Right atrium auricular region (tissue), 2 donors: ENCODE data around the gene BRAT1. TPM values are rescaled to one million over a fixed set of nuclear protein-coding genes. Genes with fewer than 3 reads are reported as not detected.

Source experiments
- DNase-seq: peaks from one replicate; pipeline ENCODE4 v3.0.0-alpha.2; 2019; ENCODE audit warnings: low spot score
- H3K27ac ChIP-seq, 2 donors: fragments of 200-600 bp; sonication (generic); 1 replicate in 1 of 2; 2 replicates in 1 of 2; pipeline ENCODE4 v1.5.1; 2016 to 2019
- H3K27me3 ChIP-seq, 2 donors: fragments of 200-600 bp; sonication (generic); one replicate each; pipeline versions ENCODE4 v1.5.1 to v1.6.0; 2017 to 2019
- H3K36me3 ChIP-seq: fragments of 200-600 bp; sonication (generic); one replicate; pipeline ENCODE4 v1.5.1; 2016
- H3K4me1 ChIP-seq, 2 donors: fragments of 200-600 bp; sonication (generic); one replicate each; pipeline versions ENCODE4 v1.5.1 to v1.6.0; 2017 to 2019
- H3K4me3 ChIP-seq, 2 donors: fragments of 200-600 bp; sonication (generic); 1 replicate in 1 of 2; 2 replicates in 1 of 2; pipeline ENCODE4 v1.5.1; 2017 to 2019; ENCODE audit warnings: mild to moderate bottlenecking in 1 of 2, moderate library complexity in 1 of 2
- H3K9me3 ChIP-seq, 2 donors: fragments of 200-600 bp; sonication (generic); one replicate each; pipeline ENCODE4 v1.5.1; 2019
- total RNA-seq, 2 donors: library from RNA; depleted of rRNA; stranded (reverse); fragments of >200 nt; gene quantifications; one replicate each; pipeline ENCODE4 v1.1.0, GENCODE V29; 2016
- TF ChIP-seq, protein P1 (sequence below), 2 donors: fragments of 200-600 bp; sonication (generic); IDR thresholded peaks; one replicate each; pipeline ENCODE4 v1.5.1; 2019; ENCODE audit warnings: antibody characterized with exemption in 2 of 2

Gene BRAT1
- total RNA-seq, 2 donors from 2014 or later, result 20.9 to 24.6 TPM

DNA sequence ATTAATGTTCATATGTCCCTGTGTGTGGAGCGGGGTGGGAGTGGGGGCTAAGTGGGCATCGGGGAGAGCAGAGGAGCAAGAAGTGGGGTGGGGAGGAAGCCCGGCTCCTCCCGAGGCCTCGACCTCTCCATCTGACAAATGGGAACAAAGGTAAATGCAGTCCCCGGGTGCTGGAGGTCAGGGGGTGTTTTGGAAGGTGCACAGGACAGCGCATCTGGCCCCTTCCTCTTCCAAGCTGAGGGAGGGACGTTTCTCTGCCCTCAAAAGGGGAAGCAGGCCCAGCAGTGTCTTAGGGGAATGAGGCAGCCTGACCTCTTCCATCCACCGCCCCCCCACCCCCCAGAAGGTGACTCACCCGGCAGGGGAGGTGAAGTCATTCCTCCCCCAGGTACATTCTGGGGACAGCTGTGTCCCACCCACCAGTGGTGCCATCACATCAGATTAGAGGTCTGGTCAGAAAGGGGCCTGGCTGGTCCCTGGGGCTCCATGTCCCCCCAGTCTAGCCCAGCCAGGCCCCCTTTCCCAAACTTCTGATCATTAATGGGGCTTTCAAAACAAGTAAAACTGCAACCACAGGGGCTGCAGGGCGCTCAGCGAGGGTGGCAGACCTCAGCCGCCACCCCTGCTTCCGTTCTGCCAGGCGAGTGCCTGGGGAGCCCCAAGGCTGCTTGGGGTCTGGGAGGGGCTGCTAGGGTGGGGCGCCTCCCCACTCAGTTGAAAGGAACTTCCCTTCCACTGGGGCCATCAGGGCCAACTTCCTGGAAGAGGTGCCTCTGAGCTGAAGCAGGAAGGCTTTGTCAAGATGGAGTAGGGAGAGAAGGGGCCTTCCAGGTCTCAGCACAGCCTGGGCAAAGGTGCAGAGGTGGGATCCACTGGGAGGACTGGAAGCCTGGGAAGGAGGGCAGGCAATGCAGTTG, 25.0 kb downstream of the BRAT1 start:
- H3K27me3 ChIP-seq, result no peaks in the 10 kb centered on the region
- peaks cover 0 to 57% of the 10 kb centered on the region in 2 donors for H3K4me1 ChIP-seq
- no peak for DNase-seq
- no peak overlapping the region for H3K4me3 ChIP-seq
- peak overlapping the region; percentile 62 to 66 for H3K27ac ChIP-seq
- no peaks in the 10 kb centered on the region for H3K9me3 ChIP-seq
- TF ChIP-seq, protein P1, sequence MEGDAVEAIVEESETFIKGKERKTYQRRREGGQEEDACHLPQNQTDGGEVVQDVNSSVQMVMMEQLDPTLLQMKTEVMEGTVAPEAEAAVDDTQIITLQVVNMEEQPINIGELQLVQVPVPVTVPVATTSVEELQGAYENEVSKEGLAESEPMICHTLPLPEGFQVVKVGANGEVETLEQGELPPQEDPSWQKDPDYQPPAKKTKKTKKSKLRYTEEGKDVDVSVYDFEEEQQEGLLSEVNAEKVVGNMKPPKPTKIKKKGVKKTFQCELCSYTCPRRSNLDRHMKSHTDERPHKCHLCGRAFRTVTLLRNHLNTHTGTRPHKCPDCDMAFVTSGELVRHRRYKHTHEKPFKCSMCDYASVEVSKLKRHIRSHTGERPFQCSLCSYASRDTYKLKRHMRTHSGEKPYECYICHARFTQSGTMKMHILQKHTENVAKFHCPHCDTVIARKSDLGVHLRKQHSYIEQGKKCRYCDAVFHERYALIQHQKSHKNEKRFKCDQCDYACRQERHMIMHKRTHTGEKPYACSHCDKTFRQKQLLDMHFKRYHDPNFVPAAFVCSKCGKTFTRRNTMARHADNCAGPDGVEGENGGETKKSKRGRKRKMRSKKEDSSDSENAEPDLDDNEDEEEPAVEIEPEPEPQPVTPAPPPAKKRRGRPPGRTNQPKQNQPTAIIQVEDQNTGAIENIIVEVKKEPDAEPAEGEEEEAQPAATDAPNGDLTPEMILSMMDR (IDR thresholded peaks at IDR 0.05), result no peak
- peaks cover 12% of the 10 kb centered on the region for H3K36me3 ChIP-seq

DNA sequence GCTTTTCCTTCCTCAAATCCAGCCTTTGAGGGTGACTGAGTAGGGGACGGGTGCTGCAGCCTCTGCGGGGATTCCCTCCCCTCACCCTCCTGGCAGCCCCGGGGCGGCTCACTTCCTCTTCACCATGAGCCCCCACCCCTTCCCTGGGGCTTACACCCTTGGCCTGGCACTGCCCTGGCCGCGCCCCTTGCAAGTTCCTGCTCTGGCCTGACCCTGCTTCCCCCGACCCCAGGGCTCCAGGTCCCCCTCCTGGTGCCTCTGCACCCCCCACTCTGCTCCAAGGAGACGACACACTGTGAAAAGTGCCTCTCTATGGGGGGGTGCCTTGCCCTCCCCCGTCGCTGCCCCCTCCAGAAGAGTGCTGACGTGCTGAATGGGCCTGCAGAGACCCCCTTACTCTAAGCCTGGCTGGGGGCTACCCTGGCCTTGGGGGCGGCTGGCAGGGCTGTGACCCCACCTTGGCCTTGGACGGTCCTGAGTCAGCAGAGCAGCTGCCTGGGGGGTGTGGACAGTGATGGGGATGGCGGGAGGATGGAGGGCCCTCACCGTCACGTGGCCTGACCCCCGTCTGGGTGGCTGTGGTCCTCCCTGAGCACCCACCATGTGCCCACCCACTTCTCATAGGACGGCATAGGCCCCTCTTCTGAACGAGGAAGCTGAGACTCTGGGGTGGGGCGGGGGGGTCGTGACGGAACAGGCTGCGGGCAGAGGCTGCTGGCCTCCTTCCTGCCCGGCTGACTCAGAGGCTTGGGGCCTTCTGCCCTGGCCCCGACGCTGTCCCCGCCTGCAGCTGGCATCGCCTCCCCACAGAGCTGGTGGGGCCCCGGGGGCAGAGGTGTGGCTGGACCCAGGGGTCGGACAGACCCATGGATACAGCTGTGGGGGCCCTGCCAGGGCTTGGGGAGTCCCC, 25.9 kb downstream of the BRAT1 start:
- TF ChIP-seq, protein P1 (IDR thresholded peaks at IDR 0.05), result no peak
- Histone ChIP-seq H3K4me1 (peaks cover 0 to 66% of the 10 kb centered on the region in 2 donors), H3K27ac (peak overlapping the region; percentile 63 to 66), H3K27me3 (no peaks in the 10 kb centered on the region), H3K4me3 (no peak overlapping the region), H3K9me3 (no peaks in the 10 kb centered on the region), H3K36me3 (peaks cover 12% of the 10 kb centered on the region)
- DNase-seq, result no peak

DNA sequence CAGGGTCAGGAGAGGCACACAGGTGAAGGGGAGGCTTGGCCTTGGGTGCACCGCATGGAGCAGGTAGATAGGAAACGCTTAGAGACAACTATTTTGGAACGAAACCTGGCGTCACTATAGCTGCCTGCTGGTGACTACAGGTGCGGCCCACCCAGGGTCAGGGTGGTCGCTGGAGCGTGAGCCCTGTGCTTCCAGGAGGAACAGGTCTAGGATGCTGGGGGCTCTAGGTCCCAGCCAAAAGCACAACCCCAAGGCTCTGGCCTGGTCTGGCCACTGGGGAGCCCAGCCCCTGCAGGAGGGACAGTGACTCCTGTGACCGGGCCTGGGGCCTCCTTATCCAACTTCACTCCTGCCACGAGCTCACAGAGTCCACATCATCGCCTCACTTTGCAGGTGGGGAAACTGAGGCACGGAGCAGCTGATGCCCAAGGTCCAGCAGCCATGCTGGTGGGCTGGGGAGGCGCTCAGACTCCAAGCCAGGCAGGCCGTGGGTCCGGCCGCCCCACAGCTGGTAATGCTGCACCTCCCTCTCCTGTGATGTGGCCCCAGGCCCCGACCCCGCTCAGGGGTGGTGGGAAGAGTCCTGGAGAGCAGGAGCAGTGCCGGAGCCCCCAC, 26.7 kb downstream of the BRAT1 start:
- peaks cover 0 to 75% of the 10 kb centered on the region in 2 donors for H3K4me1 ChIP-seq
- TF ChIP-seq, protein P1 (IDR thresholded peaks at IDR 0.05), result no peak
- peak overlapping the region in 1 of 2 donors; percentile 10 for H3K27ac ChIP-seq
- no peaks in the 10 kb centered on the region for H3K27me3 ChIP-seq
- peaks cover 12% of the 10 kb centered on the region for H3K36me3 ChIP-seq
- no peak overlapping the region for H3K4me3 ChIP-seq
- DNase-seq, result no peak
- H3K9me3 ChIP-seq, result no peaks in the 10 kb centered on the region

DNA sequence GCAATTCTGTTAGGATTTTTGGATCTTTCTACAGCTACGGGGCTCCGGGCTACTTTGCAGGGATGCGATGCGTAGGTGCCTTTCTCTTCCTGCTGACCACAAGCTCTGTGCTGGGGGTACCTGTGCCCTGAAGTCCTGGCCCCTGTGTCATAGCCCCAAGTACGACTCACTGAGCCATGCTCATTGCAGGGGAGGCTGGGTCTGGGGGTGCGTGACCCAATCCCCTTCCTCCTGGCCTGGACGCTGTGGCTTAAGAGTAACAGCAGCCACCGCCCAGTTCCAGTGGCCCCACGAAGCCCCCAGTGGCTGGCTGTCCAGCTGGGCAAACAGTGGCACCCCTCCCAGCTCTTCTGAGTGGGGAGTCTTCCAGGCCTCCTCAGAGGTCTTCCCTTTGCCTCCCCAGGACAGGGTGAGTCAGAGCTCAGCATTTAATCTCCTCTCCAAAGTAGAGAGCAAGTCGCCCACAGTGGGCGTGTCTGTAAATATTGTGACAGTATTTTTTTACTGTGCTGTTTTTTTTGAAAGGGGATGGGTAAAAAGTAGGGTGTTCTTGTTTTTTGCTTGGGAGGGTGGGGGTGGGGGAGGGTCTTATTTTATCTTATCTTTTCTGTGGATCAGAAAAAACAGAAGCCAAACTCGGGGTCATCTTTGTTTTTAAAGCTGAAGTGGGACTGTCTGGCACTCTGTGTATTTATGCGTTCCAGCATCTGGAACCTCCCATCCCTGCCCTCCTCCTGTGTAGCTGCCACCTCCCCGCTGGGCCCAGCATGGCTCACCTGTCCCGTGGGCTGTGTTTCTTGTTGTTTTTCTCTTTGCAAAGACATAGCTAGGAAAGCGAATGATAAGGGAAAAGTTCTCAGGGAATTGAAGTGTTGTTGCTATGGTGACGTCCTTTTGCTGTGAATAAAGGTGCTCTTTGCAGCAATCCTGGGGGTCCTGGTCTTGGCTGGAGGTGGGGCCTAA, 27.5 kb downstream of the BRAT1 start:
- TF ChIP-seq, protein P1 (IDR thresholded peaks at IDR 0.05), result no peak
- peaks cover 12% of the 10 kb centered on the region for H3K36me3 ChIP-seq
- no peak overlapping the region for H3K4me3 ChIP-seq
- no peak overlapping the region for H3K27ac ChIP-seq
- H3K27me3 ChIP-seq, result no peaks in the 10 kb centered on the region
- H3K4me1 ChIP-seq, result peaks cover 0 to 83% of the 10 kb centered on the region in 2 donors
- no peaks in the 10 kb centered on the region for H3K9me3 ChIP-seq
- no peak for DNase-seq
